ENCODE data around the gene RANBP10. TPM values are rescaled to one million over a fixed set of nuclear protein-coding genes. Genes with fewer than 3 reads are reported as not detected.

RANBP10 gene
- 3.1 and 3.8 TPM in 2 replicates for total RNA-seq

DNA sequence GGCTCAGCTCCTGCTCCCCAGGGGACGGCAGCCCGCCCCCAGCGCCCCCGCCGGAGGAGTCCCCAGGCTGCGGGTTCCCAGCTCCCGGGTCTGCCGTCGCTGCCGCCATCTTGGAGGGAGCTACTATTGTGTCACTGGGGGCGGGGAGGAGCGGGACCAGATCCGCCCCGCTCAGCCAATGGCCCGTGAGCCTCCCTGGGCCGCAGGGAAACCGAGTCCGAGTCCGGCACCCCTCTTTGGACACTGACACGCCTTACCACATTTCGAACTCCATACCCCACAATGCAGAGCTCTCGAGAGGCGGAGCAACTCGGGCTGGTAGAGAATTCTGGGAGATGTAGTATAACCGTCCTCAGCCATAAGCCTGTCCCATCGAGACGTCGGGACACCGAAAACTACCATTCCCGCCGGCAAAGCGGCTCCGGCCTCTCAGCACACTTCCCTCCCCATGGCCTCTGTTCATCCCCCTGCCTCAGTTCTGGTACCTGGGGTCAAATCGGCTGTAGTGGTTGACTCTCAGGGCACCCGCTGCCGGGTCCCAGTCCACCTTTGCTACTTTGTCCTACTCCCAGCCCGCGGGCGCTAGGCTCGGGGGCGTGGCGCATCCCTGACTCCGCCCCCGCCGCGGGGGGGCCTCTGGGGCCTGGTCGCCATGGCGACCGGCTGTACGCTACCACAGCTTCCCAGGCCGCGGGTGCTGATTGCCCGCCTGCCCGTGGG, at the start of gene RANBP10, which contains the start of gene TSNAXIP1:
Gene RANBP10, minus strand, starts transcription at position 133 of the 720 bp plus-strand sequence. Its CDS starts 24 bp downstream, at position 109.
Gene TSNAXIP1, plus strand, starts transcription at position 462 of the 720 bp plus-strand sequence. CDS start 261 bp downstream, outside the sequence.

DNA sequence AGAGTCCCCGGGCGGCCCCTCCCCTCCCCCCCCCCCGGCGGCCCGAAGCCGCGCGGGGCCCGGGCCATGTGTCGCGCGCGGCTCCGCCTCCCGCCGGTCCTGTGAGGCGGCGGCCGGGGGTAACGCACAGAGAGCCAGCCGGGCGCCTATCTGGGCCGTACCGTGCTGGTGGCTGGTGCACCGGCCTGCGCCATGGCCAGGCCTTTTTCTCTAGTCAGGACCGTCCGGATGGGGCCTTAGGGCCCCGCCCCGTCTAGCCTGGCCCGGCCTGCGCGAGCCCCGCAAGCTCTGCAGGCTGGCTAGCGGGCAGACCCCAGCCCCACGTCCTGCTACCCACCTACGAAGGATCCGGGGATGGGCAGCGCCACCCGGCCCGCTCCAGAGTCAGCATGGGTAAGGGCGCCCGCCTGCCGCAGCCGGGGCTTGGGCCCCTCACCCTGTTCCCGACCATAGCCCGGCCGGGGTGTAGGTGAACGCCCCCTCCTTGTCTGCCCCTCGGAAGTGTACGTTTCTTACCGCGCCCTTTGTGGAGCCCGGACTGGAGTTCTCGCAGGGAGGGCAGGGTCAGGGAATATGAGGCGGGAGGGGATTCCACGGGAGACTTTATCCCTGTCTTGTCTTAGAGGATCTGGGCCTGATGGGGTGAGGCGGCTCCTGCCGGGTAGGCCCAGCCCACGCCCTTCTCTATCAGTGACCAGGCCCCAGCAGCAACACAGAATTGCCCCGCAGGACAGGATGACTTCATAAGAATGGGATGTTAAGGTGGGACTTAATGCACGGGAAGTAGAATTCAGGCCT, 40.9 kb upstream of the RANBP10 start, which contains the start of gene CENPT:
Gene CENPT, minus strand, starts transcription at position 630 of the 798 bp plus-strand sequence. CDS start 13,834 bp downstream, outside the sequence.

DNA sequence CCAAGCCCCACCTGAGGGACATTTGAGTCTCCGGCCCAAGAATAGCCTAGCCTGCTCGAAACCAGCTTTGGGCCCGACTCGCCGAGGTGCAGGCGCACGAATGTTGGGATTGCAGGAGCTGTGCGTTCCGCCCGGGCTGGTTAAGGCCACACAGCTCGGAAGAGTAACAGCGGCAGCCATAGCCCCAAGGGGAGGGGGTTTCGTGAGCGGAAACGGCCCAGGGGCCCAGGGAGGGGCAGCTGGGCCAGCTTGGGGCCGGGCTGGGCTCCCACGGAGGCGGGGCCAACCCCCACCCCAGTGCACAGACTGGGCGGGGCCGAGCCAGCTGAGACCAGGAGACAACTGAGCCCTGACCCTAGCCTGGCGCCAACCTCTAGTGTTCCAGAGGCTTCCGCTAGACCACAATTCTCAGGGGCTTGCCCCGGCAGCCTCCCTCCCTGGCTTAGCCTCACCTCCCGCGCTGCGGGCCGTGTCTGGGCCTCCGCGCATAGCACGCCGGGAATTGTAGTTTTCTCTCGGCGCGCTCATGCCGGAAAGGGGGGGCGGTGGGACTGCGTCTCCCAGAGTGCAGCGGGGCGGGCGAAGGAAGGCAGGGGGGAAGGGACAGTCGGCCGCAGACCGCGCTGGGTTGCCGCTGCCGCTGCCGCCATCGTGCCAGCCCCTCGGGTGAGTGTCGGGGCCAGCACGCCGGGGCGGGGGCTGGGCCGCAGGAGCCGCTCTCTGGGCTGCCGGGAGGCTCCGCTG, 40.1 kb upstream of the RANBP10 start, which contains the start of gene NUTF2:
Gene NUTF2, plus strand, starts transcription at position 614 of the 744 bp plus-strand sequence. CDS start 18,198 bp downstream, outside the sequence.

DNA sequence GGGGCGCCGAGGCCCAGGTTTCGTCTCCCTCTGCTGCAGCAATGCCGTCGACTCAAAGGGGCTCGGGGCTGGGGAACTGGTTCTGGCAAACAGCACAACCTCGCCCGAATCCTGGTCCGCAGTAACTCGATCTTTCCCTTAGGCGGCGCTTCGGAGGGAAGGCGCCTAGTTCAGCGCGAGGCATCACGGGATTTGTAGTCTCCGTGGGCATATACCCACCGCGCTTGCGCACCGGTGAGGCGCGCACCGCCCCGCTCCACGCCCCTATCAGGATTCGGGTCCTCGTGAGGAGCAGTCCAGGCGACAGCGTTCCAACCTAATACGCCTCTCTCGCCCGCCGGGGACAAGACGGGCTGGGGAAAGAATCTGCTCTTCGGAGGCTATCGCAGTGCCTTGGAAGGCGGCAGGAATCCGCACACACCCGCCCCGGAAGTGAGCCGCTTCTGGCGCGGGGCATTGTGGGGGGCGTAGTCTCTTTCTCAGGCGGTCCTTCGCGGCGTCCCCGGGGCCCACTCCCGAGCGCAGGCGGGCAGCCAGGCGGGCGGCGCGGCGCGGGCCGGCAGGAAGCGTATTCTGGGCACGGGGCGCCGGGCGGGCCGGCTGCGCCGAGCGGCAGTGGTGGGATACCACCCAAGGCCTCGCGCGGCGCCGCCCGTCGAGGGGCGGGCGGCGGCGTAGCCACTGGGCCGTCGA, 35.6 kb upstream of the RANBP10 start, which contains the start of gene THAP11:
Gene THAP11, plus strand, starts transcription at position 505 of the 693 bp plus-strand sequence. CDS start 235 bp downstream, outside the sequence.

DNA sequence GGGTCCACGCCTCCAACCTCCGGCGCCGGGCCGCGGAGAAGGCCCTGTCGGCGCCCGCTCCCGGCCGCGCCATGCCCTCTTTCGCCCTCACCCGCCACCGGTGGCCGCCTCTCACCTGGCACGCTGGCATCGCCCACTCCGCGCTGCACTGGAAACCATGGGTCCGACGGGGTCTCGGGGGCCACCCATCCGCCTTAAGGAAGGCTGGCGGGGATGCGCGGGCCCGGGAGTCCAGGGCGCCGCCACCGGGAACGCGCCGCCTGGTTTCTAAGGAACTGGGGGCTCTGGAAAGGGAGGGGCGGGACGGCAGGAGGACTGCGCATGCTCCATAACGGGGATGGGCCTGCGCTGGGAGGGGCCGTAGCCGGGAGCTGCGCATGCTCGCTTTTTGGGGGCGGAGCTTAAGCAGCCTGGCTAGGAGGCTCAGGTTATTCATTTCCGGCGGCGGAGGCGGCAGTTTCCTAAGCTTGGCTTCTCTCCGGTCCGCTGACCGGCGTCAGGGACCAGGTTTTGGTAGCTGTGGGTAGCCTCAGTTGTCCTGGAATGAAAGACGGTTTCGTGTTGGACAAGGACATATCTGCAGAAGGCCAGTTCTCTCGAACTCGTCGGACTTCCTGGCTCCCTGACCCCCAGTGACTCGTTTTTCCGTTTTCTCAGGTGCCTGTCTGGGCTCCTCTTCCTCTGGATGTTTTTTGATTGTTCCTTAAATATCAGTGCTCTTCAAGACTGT, 87.1 kb downstream of the RANBP10 start, which contains the start of gene GFOD2:
Gene GFOD2, minus strand, starts transcription at position 269 of the 730 bp plus-strand sequence. CDS start 33,601 bp downstream, outside the sequence.

Other genes starting within 250 kb of the RANBP10 start
- gene CTCF, start 244.0 kb downstream of the RANBP10 start, total RNA-seq, result 16.3 and 33.7 TPM in 2 replicates
- gene CARMIL2, start 161.4 kb downstream of the RANBP10 start, total RNA-seq, result 0.28 and 0.38 TPM in 2 replicates
- 10.4 and 20.5 TPM in 2 replicates for gene ACD, start 146.3 kb downstream of the RANBP10 start, total RNA-seq
- 1.1 and 1.2 TPM in 2 replicates for gene PARD6A, start 145.6 kb downstream of the RANBP10 start, total RNA-seq
- gene ENKD1, start 139.8 kb downstream of the RANBP10 start, total RNA-seq, result 13.2 and 17.8 TPM in 2 replicates
- gene C16orf86, start 139.7 kb downstream of the RANBP10 start, total RNA-seq, result 2.5 and 7.6 TPM in 2 replicates
- gene GFOD2, start 87.2 kb downstream of the RANBP10 start, total RNA-seq, result 11.3 and 17.3 TPM in 2 replicates
- gene TSNAXIP1, start 329 bp upstream of the RANBP10 start, total RNA-seq, result 0.38 and 1.1 TPM in 2 replicates
- 34.7 and 39.5 TPM in 2 replicates for gene THAP11, start 35.8 kb upstream of the RANBP10 start, total RNA-seq
- 153 and 331 TPM in 2 replicates for gene NUTF2, start 40.4 kb upstream of the RANBP10 start, total RNA-seq
- gene CENPT, start 41.1 kb upstream of the RANBP10 start, total RNA-seq, result 24.2 and 40.6 TPM in 2 replicates
- 32.7 and 59.4 TPM in 2 replicates for gene EDC4, start 66.5 kb upstream of the RANBP10 start, total RNA-seq
- gene NRN1L, start 78.3 kb upstream of the RANBP10 start, total RNA-seq, result not detected in 2 replicates
- 13.5 and 14.8 TPM in 2 replicates for gene PSKH1, start 86.7 kb upstream of the RANBP10 start, total RNA-seq
- gene CTRL, start 125.3 kb upstream of the RANBP10 start, total RNA-seq, result 0.56 and 0.96 TPM in 2 replicates
- gene PSMB10, start 130.3 kb upstream of the RANBP10 start, total RNA-seq, result 47.9 and 55.8 TPM in 2 replicates
- gene LCAT, start 137.6 kb upstream of the RANBP10 start, total RNA-seq, result 3.1 and 8.5 TPM in 2 replicates
- 103 and 122 TPM in 2 replicates for gene SLC12A4, start 162.1 kb upstream of the RANBP10 start, total RNA-seq
- gene DPEP3, start 173.9 kb upstream of the RANBP10 start, total RNA-seq, result not detected in 2 replicates
- gene DPEP2, start 192.9 kb upstream of the RANBP10 start, total RNA-seq, result under 0.01 TPM in 1 of 2 replicates, not detected in the other
- not detected in 2 replicates for gene DPEP2NB, start 209.4 kb upstream of the RANBP10 start, total RNA-seq
- 6.2 and 10.2 TPM in 2 replicates for gene DDX28, start 216.7 kb upstream of the RANBP10 start, total RNA-seq
- gene DUS2, start 216.7 kb upstream of the RANBP10 start, total RNA-seq, result 14.4 and 23.2 TPM in 2 replicates

Data from regular cardiac myocyte (primary cell).